Ishikawa (cell line): ENCODE results near the gene ICA1L.

Experiments
- EGR1 ChIP-seq: IDR thresholded peaks from 2 replicates; pipeline ENCODE4 v1.6.1; 2012
- FOXM1 ChIP-seq: IDR thresholded peaks from 2 replicates; pipeline ENCODE4 v1.6.1; 2012; ENCODE audit warnings: low read depth, borderline replicate concordance
- NFIC ChIP-seq: IDR thresholded peaks from 2 replicates; pipeline ENCODE4 v1.6.1; 2012
- TAF1 ChIP-seq: IDR thresholded peaks from 2 replicates; pipeline ENCODE4 v1.6.1; 2012; ENCODE audit warnings: low read depth, mild to moderate bottlenecking
- TCF12 ChIP-seq: IDR thresholded peaks from 2 replicates; pipeline ENCODE4 v1.6.1; 2012; ENCODE audit warnings: low read depth
- TEAD4 ChIP-seq: IDR thresholded peaks from 2 replicates; pipeline ENCODE4 v1.6.1; 2012
- YY1 ChIP-seq: IDR thresholded peaks from 2 replicates; pipeline ENCODE4 v1.6.1; 2012; ENCODE audit warnings: low read depth
- TF ChIP-seq, protein P1 (sequence below): IDR thresholded peaks from 2 replicates; pipeline ENCODE4 v1.6.1; 2012; ENCODE audit warnings: low read depth, mild to moderate bottlenecking

DNA sequence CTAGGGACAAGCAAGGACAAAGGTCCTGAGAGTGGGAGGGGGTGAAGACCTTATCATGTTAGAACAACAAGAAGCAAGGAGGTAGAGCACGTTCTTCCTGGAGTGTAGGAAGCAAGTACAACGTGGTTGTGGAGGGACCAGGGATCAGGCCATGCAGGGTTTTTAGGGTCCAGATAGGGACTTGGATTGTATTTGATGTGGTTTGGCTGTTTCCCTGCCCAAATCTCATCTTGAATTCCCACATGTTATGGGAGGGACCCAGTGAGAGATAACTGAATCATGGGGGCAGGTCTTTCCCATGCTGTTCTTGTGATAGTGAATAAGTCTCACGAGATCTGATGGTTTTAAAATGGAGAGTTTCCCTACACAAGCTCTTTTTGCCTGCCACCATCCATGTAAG lies 53.2 kb downstream of the ICA1L start:
- no peak for TF ChIP-seq TCF12
- TF ChIP-seq YY1, result no peak
- TF ChIP-seq EGR1, result no peak
- TF ChIP-seq NFIC, result no peak
- TF ChIP-seq, protein P1, sequence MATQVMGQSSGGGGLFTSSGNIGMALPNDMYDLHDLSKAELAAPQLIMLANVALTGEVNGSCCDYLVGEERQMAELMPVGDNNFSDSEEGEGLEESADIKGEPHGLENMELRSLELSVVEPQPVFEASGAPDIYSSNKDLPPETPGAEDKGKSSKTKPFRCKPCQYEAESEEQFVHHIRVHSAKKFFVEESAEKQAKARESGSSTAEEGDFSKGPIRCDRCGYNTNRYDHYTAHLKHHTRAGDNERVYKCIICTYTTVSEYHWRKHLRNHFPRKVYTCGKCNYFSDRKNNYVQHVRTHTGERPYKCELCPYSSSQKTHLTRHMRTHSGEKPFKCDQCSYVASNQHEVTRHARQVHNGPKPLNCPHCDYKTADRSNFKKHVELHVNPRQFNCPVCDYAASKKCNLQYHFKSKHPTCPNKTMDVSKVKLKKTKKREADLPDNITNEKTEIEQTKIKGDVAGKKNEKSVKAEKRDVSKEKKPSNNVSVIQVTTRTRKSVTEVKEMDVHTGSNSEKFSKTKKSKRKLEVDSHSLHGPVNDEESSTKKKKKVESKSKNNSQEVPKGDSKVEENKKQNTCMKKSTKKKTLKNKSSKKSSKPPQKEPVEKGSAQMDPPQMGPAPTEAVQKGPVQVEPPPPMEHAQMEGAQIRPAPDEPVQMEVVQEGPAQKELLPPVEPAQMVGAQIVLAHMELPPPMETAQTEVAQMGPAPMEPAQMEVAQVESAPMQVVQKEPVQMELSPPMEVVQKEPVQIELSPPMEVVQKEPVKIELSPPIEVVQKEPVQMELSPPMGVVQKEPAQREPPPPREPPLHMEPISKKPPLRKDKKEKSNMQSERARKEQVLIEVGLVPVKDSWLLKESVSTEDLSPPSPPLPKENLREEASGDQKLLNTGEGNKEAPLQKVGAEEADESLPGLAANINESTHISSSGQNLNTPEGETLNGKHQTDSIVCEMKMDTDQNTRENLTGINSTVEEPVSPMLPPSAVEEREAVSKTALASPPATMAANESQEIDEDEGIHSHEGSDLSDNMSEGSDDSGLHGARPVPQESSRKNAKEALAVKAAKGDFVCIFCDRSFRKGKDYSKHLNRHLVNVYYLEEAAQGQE, result no peak
- TF ChIP-seq TAF1, result no peak
- TF ChIP-seq TEAD4, result no peak
- no peak for TF ChIP-seq FOXM1
